COR-L47 (cell line): ENCODE results near the gene ERH.
"Not testable (repeated sequence)": the region's sequence is repeated elsewhere in the genome, so short reads cannot be mapped to it uniquely, and the experiment has no call there.

ENCODE experiments used
- DNase-seq: peaks from one replicate; lab custom pipeline; 2025; lab: John Stamatoyannopoulos, UW

ERH gene

GRCh38 chr14:69398053-69398817, at the start of gene ERH, which contains the start of gene SLC39A9:
Gene ERH (minus strand): TSS chr14:69398299. CDS start chr14:69398233, 66 bp downstream.
Gene SLC39A9 (plus strand): TSS chr14:69398692. CDS start chr14:69399370, 678 bp downstream.
- peak; percentile 96 for DNase-seq

- no peak for DNase-seq
These were observed 45.3 kb upstream of the ERH start for GRCh38 chr14:69443296-69443805.

DNA sequence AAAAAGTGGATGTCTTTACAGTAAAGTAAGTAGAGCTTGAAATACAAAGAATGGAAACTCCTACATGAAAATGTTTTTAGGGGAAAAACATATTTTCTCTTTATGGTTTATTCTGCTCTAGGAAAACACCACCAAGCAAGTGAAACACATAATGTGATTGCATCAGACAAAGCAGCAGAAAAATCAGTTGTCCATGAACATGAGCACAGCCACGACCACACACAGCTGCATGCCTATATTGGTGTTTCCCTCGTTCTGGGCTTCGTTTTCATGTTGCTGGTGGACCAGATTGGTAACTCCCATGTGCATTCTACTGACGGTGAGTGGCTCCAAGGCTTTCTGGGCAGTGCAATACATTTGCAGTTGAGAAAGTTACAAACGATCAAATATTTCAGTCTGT, 43.8 kb upstream of the ERH start:
- no peak for DNase-seq

GRCh38 chr14:69439521-69440270, 41.6 kb upstream of the ERH start:
- no peak for DNase-seq

DNA sequence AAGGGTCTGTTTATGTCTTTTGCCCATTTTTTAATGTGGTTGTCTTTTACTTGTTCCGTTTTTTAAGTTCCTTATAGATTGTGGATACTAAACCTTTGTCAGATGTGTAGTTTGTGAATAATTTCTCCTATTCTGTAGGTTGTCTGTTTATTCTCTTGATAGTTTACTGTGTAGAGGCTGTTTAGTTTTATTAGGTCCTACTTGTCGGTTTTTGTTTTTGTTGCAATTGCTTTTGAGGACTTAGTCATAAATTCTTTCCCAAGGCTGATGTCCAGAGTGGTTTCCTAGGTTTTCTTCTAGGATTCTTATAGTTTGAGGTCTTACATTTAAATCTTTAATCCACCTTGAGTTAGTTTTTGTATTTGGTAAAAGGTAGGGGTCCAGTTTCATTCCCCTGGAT, 34.3 kb upstream of the ERH start:
- no peak for DNase-seq

GRCh38 chr14:69430306-69430939, 32.3 kb upstream of the ERH start:
- DNase-seq = no peak

- DNase-seq = no peak
These were observed 31.5 kb upstream of the ERH start for GRCh38 chr14:69429643-69430042.

DNA sequence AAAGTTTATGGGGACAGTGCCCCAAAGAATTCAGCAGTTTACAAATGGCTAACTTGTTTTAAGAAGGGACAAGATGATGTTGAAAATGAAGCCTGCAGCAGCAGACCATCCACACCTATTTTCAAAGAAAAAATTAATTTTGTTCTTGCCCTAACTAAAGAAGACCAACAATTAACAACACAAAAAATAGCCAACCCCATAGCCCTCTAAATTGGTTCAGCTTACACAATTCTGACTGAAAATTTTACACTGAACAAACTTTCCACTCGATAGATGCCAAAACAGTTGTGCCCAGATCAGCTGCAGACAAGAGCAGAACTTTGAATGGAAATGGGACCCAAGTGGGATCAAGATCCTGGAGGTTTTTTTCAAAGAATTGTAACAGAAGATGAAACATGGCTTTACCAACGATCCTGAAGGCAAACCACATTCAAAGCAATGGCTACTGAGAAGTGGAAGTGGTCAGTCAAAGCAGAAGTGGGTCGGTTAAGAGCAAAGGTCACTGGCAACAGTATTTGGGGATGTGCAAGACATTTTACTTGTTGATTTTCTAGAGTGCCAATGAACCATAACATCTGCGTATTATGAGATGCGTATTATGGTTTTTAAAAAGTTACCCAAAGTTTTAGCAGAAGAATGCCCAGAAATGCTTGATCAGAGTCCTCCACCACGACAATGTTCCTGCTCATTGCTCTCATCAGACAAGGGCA, 30.3 kb upstream of the ERH start:
- no peak for DNase-seq

DNA sequence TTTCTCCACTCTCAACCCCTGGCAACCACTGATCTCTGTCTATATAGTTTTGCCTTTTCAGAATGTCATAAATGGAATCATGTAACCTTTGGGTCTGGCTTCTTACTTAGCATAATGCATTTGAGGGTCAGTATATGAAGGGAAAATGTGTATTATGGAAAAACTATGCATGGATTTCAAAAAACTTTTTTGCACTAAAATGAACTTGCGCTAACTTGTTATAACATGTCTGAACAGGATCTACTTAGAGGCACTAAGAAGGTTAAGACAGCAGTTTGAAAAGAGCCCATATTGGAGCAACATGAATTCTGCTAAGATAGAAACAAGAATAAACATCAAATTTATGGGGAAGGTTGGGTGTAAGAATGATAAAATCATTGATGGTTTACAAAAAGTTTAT, 29.5 kb upstream of the ERH start:
- no peak for DNase-seq

- DNase-seq = no peak
These were observed 26.2 kb upstream of the ERH start for GRCh38 chr14:69424149-69424923.

DNA sequence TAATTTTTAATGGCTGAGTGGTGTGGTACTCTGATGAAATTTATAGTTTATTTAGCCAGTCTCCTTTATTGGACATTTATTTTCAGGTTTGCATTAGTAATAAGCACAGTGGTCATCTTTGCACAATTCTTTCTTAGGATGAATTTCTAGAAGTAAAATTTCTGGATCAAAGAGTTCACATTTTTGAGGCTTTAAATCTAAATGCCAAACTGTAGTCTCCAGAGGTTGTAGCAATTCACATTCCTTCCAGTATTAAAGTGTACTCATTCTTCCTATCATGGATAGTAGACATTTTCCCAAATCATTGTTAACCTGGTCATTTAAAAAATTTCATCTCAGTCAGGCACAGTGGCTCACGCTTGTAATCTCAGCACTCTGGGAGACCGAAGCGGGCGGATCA, 25.2 kb upstream of the ERH start:
- DNase-seq = no peak

GRCh38 chr14:69416087-69416486, 18.0 kb upstream of the ERH start:
- DNase-seq = not testable (repeated sequence)

DNA sequence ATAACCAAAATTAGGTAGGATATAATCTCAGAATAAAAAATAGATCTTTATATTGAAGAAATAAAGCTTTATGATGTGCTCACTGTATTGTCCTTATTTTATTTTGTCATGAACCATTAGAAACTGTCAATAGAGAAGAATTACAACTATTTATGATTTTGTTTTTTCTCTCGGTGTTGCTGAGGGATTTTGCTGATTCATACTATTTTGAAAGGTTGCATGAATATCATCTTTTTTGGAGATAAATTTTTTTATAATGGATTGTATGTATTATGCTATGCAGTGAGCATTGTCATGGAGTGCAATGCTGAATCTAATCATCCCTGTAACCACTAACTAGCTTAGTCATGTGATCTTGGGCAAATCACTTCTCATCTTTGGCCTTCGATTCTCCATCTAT, 15.4 kb upstream of the ERH start:
- DNase-seq = no peak

DNA sequence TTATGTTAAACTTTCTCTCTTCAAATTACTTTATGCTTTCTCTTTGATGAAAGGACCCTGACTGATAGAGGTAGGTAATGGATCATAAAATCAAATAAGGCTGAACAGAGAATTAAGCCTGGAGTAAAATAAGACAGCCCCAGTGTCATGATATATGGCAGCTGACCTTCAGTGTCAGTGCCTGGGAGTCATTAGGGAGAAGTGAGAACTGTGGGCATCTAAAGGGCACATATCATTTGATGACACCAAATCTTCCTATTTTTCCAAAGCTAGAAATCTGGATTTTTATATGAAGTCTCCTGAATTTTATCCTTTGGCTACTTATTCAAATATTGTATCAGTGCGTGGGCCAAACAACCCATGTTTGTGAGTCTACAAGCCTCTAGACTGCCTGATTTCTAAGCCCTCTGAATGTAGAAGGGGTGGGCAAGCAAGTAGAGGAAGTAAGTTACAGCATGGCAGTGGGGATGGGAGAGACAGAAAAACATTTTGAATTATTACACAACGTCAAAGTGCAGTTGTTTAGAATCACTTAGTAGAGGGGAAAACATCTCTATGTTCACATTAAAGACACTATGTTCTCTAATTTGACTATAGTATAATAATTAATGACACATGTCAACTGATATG, 10.3 kb upstream of the ERH start:
- DNase-seq = no peak

DNA sequence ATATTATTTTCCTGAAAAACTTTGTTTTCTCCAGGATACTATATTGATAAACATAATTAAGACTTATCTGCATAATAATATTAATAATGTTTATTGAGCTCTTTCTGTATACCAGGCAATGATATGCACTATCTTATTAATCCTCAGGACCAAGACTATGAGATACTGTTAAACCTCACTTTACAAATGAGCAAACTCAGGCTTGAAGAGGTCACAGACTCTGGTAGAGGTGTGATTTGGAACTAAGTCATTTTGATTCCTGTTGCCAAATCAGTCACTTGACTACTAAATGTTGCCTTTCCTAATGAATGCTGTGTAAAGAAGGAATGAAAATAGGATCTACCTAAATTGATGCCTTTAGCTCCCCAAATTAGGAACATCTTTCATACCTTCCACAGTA, 7.7 kb upstream of the ERH start:
- no peak for DNase-seq

GRCh38 chr14:69404883-69405282, 6.8 kb upstream of the ERH start:
- DNase-seq = no peak

DNA sequence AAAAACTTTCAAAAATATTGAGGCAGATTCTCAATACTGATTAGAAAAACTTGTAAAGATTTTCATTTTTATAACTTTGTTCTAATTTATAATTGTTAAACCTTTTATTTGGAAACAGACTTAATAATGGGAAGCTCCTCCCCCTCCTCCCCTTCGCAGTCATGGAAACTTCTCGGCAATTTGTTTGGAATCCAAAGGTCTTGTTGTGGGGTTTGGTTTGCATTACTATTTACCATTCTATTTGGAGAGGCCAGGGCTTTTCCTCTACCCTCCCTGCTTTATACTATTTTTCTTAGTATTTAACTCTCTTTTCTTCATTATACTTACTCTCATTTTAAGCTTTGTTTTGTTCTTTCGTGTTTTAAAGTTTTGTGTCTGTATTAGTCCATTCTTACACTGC, 6.4 kb upstream of the ERH start:
- DNase-seq = no peak

GRCh38 chr14:69401841-69402240, 3.7 kb upstream of the ERH start:
- DNase-seq = no peak

- no peak for DNase-seq
These were observed 2.1 kb upstream of the ERH start for GRCh38 chr14:69400154-69400553.

DNA sequence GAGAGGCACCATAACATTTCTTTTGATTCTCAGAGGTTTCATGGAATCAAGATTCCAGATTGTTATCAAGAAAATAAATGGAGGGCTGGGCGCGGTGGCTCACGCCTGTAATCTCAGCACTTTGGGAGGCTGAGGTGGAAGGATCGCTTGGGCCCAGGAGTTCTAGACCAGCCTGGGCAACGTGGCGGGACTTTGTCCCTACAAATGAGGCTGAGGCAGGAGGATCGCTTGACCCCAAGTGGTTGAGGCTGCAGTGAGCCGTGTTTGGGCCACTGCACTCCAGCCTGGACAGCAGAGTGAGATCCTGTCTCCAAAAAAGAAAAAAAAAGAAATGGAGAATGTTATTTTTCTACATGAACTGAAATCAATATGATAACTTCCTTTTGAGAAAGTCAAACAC, 1.7 kb upstream of the ERH start:
- DNase-seq = no peak

DNA sequence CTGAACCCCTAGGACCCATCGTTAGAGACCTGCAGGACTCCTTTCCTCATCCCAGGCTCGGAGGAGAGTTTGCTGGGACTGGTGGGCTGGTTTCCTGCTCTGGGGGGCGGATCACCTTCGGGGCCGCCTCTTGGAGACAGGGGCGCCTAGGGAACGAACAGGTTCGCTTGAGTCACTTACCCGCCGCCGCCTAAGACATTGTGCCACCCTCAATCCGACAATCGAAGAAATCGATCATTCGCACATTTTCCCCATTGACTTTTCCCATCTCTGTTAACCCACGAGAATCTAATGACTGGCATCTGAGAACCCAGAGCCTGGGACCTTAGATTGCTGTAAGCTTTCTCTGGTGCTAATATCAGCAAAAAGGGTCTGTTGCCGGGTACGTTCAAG, 715 bp upstream of the ERH start:
- no peak for DNase-seq
